Measurements from ENCODE around the gene TMEM169. TPM values are rescaled to one million over a fixed set of nuclear protein-coding genes. Genes with fewer than 3 reads are reported as not detected.

Gene TMEM169
- polyA plus RNA-seq, 1 experiment: 0.16 TPM

GRCh38 chr2:216069028-216069427 is 12.7 kb upstream of the TMEM169 start:
- ChIA-PET POLR2A (no interaction called here), CTCF (interaction anchor here (1.1 kb wide), 1 partner anchor 35 kb away, joined by 3 read pairs; no protein-coding TSS in a partner anchor)
- no peak for DNase-seq (ENCODE audit: low read depth, low spot score)

GRCh38 chr2:216070195-216070594 is 11.5 kb upstream of the TMEM169 start:
- no peak overlapping the region for H3K4me3 ChIP-seq (ENCODE audit: low read depth, low read length)
- no peak for DNase-seq (ENCODE audit: low read depth, low spot score)
- H3K27ac ChIP-seq (ENCODE audit: low read depth, low read length): no peak overlapping the region
- TF ChIP-seq CTCF (IDR thresholded peaks at IDR 0.05; ENCODE audit: low read depth, low read length): no peak
- no peaks in the 10 kb centered on the region for H3K27me3 ChIP-seq (ENCODE audit: control insufficient read depth, insufficient read depth, low read length)
- ChIA-PET POLR2A (no interaction called here), CTCF (interaction anchor here (1.3 kb wide), 1 partner anchor 36 kb away, joined by 3 read pairs; no protein-coding TSS in a partner anchor)
- no peaks in the 10 kb centered on the region for H3K9me3 ChIP-seq (ENCODE audit: control insufficient read depth, insufficient read depth, low read length)

More at GRCh38 chr2:216069028-216069427, 12.7 kb upstream of the TMEM169 start:
- no peak for TF ChIP-seq CTCF (IDR thresholded peaks at IDR 0.05; ENCODE audit: low read depth, low read length)
- H3K27me3 ChIP-seq (ENCODE audit: control insufficient read depth, insufficient read depth, low read length): no peaks in the 10 kb centered on the region
- no peak overlapping the region for H3K4me3 ChIP-seq (ENCODE audit: low read depth, low read length)
- no peaks in the 10 kb centered on the region for H3K9me3 ChIP-seq (ENCODE audit: control insufficient read depth, insufficient read depth, low read length)
- no peak overlapping the region for H3K27ac ChIP-seq (ENCODE audit: low read depth, low read length)

DNA sequence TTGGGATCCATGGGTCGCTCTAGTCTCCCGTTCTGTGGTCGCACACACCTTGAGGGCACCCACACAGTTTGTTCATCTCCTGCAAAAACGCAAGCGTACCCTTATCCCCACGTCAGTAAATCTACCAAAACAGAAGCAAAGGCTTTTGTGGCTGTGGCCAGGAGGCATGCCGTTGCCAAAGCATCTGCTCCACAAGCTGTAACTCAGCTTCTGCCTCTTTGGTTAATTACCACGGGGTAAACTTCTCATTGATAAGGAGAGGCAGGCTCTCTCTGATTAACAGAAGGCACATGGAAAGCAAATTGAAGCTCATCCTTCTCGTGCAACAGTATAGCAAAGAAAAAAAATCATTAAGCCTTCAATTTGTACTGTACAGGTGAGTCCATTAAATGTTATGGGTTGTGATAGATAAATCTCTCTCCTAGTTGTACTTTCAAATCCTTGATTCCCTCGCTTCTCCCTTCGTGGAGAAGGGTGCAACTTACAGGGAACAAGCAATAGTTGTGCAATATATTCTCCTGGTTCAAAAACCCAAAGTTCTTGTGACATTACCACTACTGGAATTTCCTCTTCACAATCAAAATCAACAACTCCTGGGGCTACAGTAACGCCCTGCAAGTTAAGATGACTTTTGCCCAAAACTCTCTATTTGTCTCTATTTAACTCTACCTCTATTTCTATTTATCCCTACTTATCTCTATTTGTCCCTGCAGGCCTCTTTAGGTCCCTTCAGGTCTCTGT is 10.4 kb upstream of the TMEM169 start:
- Histone ChIP-seq H3K27ac (ENCODE audit: low read depth, low read length) (no peak overlapping the region), H3K4me3 (ENCODE audit: low read depth, low read length) (no peak overlapping the region), H3K27me3 (ENCODE audit: control insufficient read depth, insufficient read depth, low read length) (no peaks in the 10 kb centered on the region), H3K9me3 (ENCODE audit: control insufficient read depth, insufficient read depth, low read length) (no peaks in the 10 kb centered on the region)
- TF ChIP-seq CTCF (IDR thresholded peaks at IDR 0.05; ENCODE audit: low read depth, low read length): no peak
- ChIA-PET CTCF (interaction anchor here (1.3 kb wide), 1 partner anchor 37 kb away, joined by 3 read pairs; no protein-coding TSS in a partner anchor), POLR2A (no interaction called here)
- DNase-seq (ENCODE audit: low read depth, low spot score): no peak

GRCh38 chr2:216072473-216072872 is 9.2 kb upstream of the TMEM169 start:
- TF ChIP-seq CTCF (IDR thresholded peaks at IDR 0.05; ENCODE audit: low read depth, low read length): no peak
- ChIA-PET POLR2A (no interaction called here), CTCF (no interaction called here)
- H3K4me3 ChIP-seq (ENCODE audit: low read depth, low read length): no peak overlapping the region
- no peak for DNase-seq (ENCODE audit: low read depth, low spot score)
- no peaks in the 10 kb centered on the region for H3K9me3 ChIP-seq (ENCODE audit: control insufficient read depth, insufficient read depth, low read length)
- H3K27me3 ChIP-seq (ENCODE audit: control insufficient read depth, insufficient read depth, low read length): no peaks in the 10 kb centered on the region
- no peak overlapping the region for H3K27ac ChIP-seq (ENCODE audit: low read depth, low read length)

- CTCF ChIA-PET: interaction anchor here (1.6 kb wide), 1 partner anchor 36 kb away, joined by 5 read pairs; no protein-coding TSS in a partner anchor
- no peak for DNase-seq (ENCODE audit: low read depth, low spot score)
- POLR2A ChIA-PET: no interaction called here
- no peaks in the 10 kb centered on the region for H3K27me3 ChIP-seq (ENCODE audit: control insufficient read depth, insufficient read depth, low read length)
- no peak for TF ChIP-seq CTCF (IDR thresholded peaks at IDR 0.05; ENCODE audit: low read depth, low read length)
- H3K9me3 ChIP-seq (ENCODE audit: control insufficient read depth, insufficient read depth, low read length): no peaks in the 10 kb centered on the region
- no peak overlapping the region for H3K27ac ChIP-seq (ENCODE audit: low read depth, low read length)
- H3K4me3 ChIP-seq (ENCODE audit: low read depth, low read length): no peak overlapping the region
Observed at GRCh38 chr2:216073773-216074172, 7.9 kb upstream of the TMEM169 start.

Data from AG04450 (cell line).